NCI-H82 (cell line): ENCODE measurements around the gene MTUS2.

Source experiments
- DNase-seq: peaks from one replicate; lab custom pipeline; 2025; lab: John Stamatoyannopoulos, UW

MTUS2 gene

GRCh38 chr13:29106651-29107050 lies 286.5 kb downstream of the MTUS2 start:
- no peak for DNase-seq

GRCh38 chr13:29108068-29108786 lies 288.1 kb downstream of the MTUS2 start:
- DNase-seq = no peak

- no peak for DNase-seq
Measured at GRCh38 chr13:29109987-29110386, 289.8 kb downstream of the MTUS2 start.

- DNase-seq = no peak
Measured at GRCh38 chr13:29111446-29111845, 291.3 kb downstream of the MTUS2 start.

GRCh38 chr13:29115842-29116241 lies 295.7 kb downstream of the MTUS2 start:
- DNase-seq = no peak

GRCh38 chr13:29117663-29118062 lies 297.5 kb downstream of the MTUS2 start:
- no peak for DNase-seq

GRCh38 chr13:29118471-29118870 lies 298.3 kb downstream of the MTUS2 start:
- DNase-seq = no peak

GRCh38 chr13:29125191-29125933 lies 305.2 kb downstream of the MTUS2 start:
- no peak for DNase-seq

- no peak for DNase-seq
Measured at GRCh38 chr13:29125934-29126424, 305.8 kb downstream of the MTUS2 start.

GRCh38 chr13:29129616-29130015 lies 309.5 kb downstream of the MTUS2 start:
- no peak for DNase-seq

GRCh38 chr13:29131159-29131558 lies 311.0 kb downstream of the MTUS2 start:
- no peak for DNase-seq

- DNase-seq = no peak
Measured at GRCh38 chr13:29131881-29132668, 311.9 kb downstream of the MTUS2 start.

GRCh38 chr13:29136341-29136740 lies 316.2 kb downstream of the MTUS2 start:
- DNase-seq = no peak

GRCh38 chr13:29137016-29137415 lies 316.9 kb downstream of the MTUS2 start:
- DNase-seq = no peak

- no peak for DNase-seq
Measured at GRCh38 chr13:29137995-29138394, 317.9 kb downstream of the MTUS2 start.

GRCh38 chr13:29140277-29140676 lies 320.1 kb downstream of the MTUS2 start:
- DNase-seq = no peak

GRCh38 chr13:29143847-29144246 lies 323.7 kb downstream of the MTUS2 start:
- DNase-seq = no peak

- DNase-seq = no peak
Measured at GRCh38 chr13:29154390-29154789, 334.3 kb downstream of the MTUS2 start.

- no peak for DNase-seq
Measured at GRCh38 chr13:29156136-29156535, 336.0 kb downstream of the MTUS2 start.

GRCh38 chr13:29159871-29160270 lies 339.7 kb downstream of the MTUS2 start:
- DNase-seq = no peak

- no peak for DNase-seq
Measured at GRCh38 chr13:29160862-29161261, 340.7 kb downstream of the MTUS2 start.

- DNase-seq = peak; percentile 15
Measured at GRCh38 chr13:29161676-29162075, 341.5 kb downstream of the MTUS2 start.
